ENCODE measurements around the gene CNTF.

DNA sequence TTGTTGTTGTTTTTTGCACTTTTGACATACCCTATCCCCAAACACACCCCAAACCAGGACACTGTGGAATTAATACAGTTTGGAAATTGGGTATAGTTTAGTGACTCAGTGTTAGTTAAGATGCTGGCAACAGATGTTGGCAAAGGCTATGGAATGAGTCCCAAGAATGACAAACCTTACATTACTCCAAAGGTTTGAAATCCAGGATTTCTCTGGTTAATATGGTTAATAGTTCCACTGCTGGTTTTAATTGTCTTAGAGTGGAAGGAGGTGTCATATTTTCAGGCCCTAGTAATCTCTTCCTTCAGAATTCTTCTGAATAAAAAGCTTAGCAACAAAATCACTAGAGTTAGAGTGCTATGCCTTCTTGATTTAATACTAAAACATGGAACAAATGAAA is 47.6 kb upstream of the CNTF start:
- no peak for TF ChIP-seq CTCF (IDR thresholded peaks at IDR 0.05)
- TF ChIP-seq POLR2A (IDR thresholded peaks at IDR 0.05; ENCODE audit: low read depth): no peak
- TF ChIP-seq EP300 (IDR thresholded peaks at IDR 0.05): no peak
